Skeletal muscle tissue (tissue), 4 donors: ENCODE measurements around the gene ZNF324B. TPM values are rescaled to one million over a fixed set of nuclear protein-coding genes. Genes with fewer than 3 reads are reported as not detected.
"Not testable (repeated sequence)": the region's sequence is repeated elsewhere in the genome, so short reads cannot be mapped to it uniquely, and the experiment has no call there.

Experiments used
- H3K27ac ChIP-seq: one replicate; pipeline ENCODE4 v1.7.0; 2013; ENCODE audit warnings: mild to moderate bottlenecking, low read depth, low read length, inconsistent platforms
- H3K27me3 ChIP-seq, 3 donors: one replicate each; pipeline ENCODE4 v1.7.0; 2013; ENCODE audit warnings: low read length in 3 of 3; ENCODE audit not compliant: control insufficient read depth in 3 of 3, insufficient read depth in 3 of 3
- H3K36me3 ChIP-seq, 3 donors: one replicate each; pipeline ENCODE4 v1.7.0; 2013; ENCODE audit warnings: low read length in 3 of 3; ENCODE audit not compliant: control insufficient read depth in 3 of 3, insufficient read depth in 3 of 3
- H3K4me1 ChIP-seq, 3 donors: one replicate each; pipeline ENCODE4 v1.7.0; 2013; ENCODE audit warnings: low read length in 3 of 3, mild to moderate bottlenecking in 3 of 3; ENCODE audit not compliant: control insufficient read depth in 3 of 3, insufficient read depth in 3 of 3
- H3K4me3 ChIP-seq, 3 donors: one replicate each; pipeline ENCODE4 v1.7.0; 2013; ENCODE audit warnings: low read length in 3 of 3
- H3K9ac ChIP-seq, 3 donors: one replicate each; pipeline ENCODE4 v1.7.0; 2013; ENCODE audit warnings: low read length in 3 of 3, mild to moderate bottlenecking in 3 of 3, moderate library complexity in 2 of 3, low read depth in 1 of 3
- H3K9me3 ChIP-seq, 3 donors: one replicate each; pipeline ENCODE4 v1.7.0; 2013; ENCODE audit warnings: low read length in 3 of 3; ENCODE audit not compliant: control insufficient read depth in 3 of 3
- total RNA-seq: library from RNA; depleted of rRNA; stranded (reverse); fragments of >200 nt; gene quantifications from one replicate; pipeline ENCODE4 v1.2.3, GENCODE V29; 2014
- donor health status: Osteomylitis.

Gene ZNF324B
- total RNA-seq, 1 donor from 2014 or later = 5.7 TPM

DNA sequence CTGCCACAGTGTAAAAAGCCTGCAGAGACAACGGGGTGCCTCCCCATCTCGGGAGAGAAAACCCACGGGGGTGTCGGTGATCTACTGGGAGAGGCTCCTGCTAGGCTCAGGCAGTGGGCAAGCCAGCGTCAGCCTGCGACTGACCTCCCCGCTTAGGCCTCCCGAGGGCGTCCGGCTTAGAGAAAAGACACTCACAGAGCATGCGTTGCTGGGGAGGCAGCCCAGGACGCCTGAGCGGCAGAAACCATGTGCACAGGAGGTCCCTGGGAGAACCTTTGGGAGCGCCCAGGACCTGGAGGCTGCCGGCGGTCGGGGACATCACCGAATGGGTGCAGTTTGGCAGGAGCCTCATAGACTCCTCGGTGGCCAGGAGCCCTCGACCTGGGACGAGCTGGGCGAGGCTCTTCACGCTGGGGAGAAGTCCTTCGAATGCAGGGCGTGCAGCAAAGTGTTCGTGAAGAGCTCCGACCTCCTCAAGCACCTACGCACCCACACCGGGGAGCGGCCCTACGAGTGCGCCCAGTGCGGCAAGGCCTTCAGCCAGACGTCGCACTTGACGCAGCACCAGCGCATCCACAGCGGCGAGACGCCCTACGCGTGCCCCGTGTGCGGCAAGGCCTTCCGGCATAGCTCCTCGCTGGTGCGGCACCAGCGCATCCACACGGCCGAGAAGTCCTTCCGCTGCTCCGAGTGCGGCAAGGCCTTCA is 19.6 kb downstream of the ZNF324B start:
- H3K27me3 ChIP-seq, H3K9ac ChIP-seq, H3K9me3 ChIP-seq, H3K27ac ChIP-seq, H3K4me3 ChIP-seq: not testable (repeated sequence)
- Histone ChIP-seq H3K36me3 (peaks cover 27 to 31% (median 30%) of the 10 kb centered on the region in 3 donors), H3K4me1 (peaks cover 19 to 30% (median 26%) of the 10 kb centered on the region in 3 donors)

DNA sequence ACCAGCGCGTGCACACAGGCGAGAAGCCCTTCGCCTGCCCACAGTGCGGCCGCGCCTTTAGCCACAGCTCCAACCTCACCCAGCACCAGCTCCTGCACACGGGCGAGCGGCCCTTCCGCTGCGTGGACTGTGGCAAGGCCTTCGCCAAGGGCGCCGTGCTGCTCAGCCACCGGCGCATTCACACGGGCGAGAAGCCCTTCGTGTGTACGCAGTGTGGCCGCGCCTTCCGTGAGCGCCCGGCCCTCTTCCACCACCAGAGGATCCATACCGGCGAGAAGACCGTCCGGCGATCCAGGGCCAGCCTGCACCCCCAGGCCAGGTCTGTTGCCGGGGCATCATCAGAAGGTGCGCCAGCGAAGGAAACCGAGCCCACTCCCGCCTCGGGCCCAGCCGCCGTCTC is 20.3 kb downstream of the ZNF324B start:
- H3K27ac ChIP-seq = no peak overlapping the region
- peaks cover 27 to 31% (median 30%) of the 10 kb centered on the region in 3 donors for H3K36me3 ChIP-seq

GRCh38 chr19:58473775-58474174 is 22.4 kb downstream of the ZNF324B start:
- Histone ChIP-seq H3K4me1 (peaks cover 18 to 37% (median 19%) of the 10 kb centered on the region in 3 donors), H3K27me3 (no peaks in the 10 kb centered on the region), H3K27ac (no peak overlapping the region), H3K9me3 (no peaks in the 10 kb centered on the region), H3K9ac (no peak overlapping the region), H3K36me3 (peaks cover 27 to 37% (median 36%) of the 10 kb centered on the region in 3 donors), H3K4me3 (no peak overlapping the region)

More for the DNA sequence above, 20.3 kb downstream of the ZNF324B start:
- Histone ChIP-seq H3K27me3 (no peaks in the 10 kb centered on the region), H3K4me3 (no peak overlapping the region), H3K9me3 (no peaks in the 10 kb centered on the region), H3K9ac (no peak overlapping the region), H3K4me1 (peaks cover 19 to 33% (median 27%) of the 10 kb centered on the region in 3 donors)

DNA sequence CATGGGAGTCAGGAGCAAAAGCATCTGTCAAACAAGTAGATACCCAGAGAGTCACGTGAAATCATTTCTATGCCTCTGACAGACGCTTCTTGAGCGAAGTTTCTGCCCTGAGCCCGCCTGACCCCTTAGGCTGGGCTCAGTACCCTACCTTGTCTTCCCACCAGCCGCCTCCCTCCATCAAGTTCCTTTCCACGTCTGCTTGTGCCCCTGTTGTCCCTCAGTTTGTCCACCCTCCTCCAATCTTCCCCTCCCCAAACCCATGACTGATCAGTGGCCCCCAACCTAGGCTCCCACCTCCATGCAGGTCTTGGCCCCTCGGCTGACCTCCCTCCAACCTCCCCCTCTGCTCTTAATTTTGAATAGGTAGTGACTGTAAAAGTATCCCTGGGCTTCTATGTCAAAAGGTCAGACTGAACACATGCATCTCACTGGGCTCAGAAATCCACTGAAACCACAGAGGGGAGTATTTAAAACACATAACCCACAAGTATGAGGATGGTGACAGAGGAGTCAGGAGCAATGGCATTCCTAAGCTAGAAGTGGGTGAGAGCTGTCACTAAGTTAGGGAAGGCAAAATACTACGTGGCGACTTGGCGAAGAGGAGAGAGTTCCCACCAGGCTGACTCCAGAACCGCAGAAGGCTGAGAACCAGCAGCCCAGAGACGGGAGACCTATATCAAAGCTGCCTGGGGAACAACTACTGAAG is 23.0 kb downstream of the ZNF324B start:
- no peaks in the 10 kb centered on the region for H3K9me3 ChIP-seq
- peaks cover 29 to 38% (median 35%) of the 10 kb centered on the region in 3 donors for H3K36me3 ChIP-seq
- no peaks in the 10 kb centered on the region for H3K27me3 ChIP-seq
- H3K9ac ChIP-seq = peak overlapping the region in 1 of 3 donors; percentile 89
- H3K27ac ChIP-seq = peak overlapping the region; percentile 88
- peaks cover 18 to 37% (median 19%) of the 10 kb centered on the region in 3 donors for H3K4me1 ChIP-seq
- H3K4me3 ChIP-seq = no peak overlapping the region

DNA sequence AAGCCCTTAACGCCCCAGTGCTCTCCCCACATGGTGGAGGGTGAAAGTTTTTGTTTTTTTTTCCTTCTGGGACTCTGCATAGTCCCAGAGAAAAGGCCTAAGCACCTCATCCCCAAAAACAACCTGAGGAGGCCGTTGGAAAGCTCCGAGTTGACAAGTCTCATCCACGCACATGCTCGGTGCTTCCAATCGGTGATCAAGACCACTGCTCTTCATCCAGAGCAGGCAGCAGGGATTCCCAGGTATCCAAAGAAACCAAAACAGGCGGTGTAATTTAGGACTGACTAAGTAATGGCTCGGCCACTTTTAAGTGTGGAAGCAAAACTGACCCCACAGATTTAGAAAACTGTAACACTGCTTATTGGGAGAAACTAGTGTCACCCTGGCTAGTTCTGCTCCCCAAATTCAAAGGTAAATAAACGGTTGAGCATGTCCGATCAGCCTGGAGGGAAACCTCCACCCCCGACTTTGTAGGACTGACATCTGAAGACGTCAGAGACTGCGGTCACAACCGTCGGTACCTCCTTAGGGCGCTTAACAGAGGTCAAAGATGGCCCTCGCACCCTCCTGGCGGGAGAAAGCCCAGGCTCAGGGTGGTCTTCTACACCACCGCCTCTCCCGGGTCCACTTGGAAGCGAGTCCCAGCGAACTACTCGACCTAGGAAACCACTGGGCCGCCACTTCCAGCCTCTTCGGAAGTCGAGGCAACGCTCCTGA is 23.7 kb downstream of the ZNF324B start:
- peak overlapping the region; percentile 84 to 89 (median 85) for H3K9ac ChIP-seq
- no peaks in the 10 kb centered on the region for H3K27me3 ChIP-seq
- peak overlapping the region; percentile 88 for H3K27ac ChIP-seq
- peak overlapping the region; percentile 86 to 92 (median 91) for H3K4me3 ChIP-seq
- peaks cover 18 to 37% (median 19%) of the 10 kb centered on the region in 3 donors for H3K4me1 ChIP-seq
- H3K36me3 ChIP-seq = peaks cover 26 to 32% (median 29%) of the 10 kb centered on the region in 3 donors
- no peaks in the 10 kb centered on the region for H3K9me3 ChIP-seq

DNA sequence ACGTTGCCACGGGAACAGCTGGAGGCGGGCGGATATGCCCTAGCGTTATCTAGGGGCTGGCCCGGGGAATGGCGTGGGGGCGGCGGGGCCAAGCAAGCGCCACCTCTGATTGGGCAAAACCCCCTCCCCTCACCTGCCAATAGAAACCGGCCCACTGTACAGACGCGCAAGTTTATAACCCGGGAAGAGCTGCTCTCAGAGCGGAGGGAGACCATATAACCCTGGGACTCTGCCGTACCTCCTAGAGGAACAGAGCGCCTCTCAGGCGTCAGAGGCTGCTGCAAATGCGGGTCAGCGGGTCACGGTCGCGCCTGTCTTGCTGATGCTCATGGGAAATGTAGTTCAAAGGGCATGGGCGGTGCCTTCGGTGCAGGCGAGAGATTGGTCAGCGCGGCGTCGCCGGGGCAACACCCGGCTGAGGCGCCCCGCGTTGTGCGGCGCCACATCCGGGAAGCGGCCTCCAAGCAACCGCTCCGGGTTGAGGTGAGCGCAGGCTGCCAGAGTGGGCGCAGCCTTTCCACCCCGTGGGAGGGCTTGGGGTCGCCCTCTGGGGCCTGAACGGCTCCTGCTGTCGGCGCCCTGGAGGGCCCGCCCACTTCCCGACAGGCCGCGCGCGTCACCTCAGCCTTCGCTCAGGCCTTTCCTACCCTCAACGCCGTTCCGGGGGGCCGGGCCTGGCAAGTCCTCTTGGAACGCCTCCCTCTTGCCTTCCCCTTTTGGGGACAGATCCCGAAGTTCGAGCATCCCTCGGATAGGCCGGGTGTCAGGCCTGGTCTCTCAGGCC is 24.5 kb downstream of the ZNF324B start, which contains the start of gene ZNF446:
Gene ZNF446, plus strand, starts transcription at position 639 of the 784 bp plus-strand sequence. CDS start 867 bp downstream, outside the sequence.
- H3K9ac ChIP-seq = peak within 1 kb of the TSS; percentile 84 to 89 (median 85)
- no peaks in the 10 kb centered on the region for H3K9me3 ChIP-seq
- peak within 1 kb of the TSS; percentile 88 for H3K27ac ChIP-seq
- H3K4me3 ChIP-seq = peak within 1 kb of the TSS; percentile 86 to 92 (median 91)
- H3K36me3 ChIP-seq = peaks cover 25 to 36% (median 34%) of the 10 kb centered on the region in 3 donors
- no peaks in the 10 kb centered on the region for H3K27me3 ChIP-seq
- peaks cover 18 to 37% (median 19%) of the 10 kb centered on the region in 3 donors for H3K4me1 ChIP-seq

DNA sequence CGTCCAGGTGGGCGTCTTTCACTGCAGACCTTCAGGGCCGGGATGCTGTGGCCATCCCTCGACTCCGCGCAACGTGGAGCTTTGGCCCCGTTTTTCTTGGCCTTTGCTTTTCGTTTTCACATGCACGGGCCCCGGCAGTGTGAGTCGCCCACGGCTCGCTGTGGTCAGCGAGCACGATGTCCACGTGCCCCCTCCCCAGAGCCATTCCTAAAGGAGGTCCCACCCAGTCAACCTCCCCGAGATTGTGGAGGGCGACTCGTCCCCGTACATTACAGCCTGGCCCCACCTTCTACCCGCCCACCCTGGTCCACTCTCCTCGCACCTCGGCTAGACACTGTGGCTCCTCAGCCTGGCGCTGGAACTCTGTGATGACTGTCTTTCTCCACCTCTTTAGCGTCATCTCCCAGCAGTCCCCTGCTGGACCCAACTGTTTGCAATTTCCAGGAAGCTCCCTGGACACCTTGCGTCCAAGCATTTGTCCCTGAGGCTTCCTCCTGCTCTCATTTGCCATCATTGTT is 25.1 kb downstream of the ZNF324B start:
- Histone ChIP-seq H3K9me3 (no peaks in the 10 kb centered on the region), H3K36me3 (peaks cover 29 to 37% (median 36%) of the 10 kb centered on the region in 3 donors), H3K4me1 (peaks cover 18 to 37% (median 19%) of the 10 kb centered on the region in 3 donors), H3K27ac (peak overlapping the region; percentile 88), H3K9ac (peak overlapping the region; percentile 84 to 89 (median 85)), H3K4me3 (peak overlapping the region; percentile 86 to 92 (median 91)), H3K27me3 (no peaks in the 10 kb centered on the region)

GRCh38 chr19:58477130-58477529 is 25.7 kb downstream of the ZNF324B start:
- Histone ChIP-seq H3K27me3 (no peaks in the 10 kb centered on the region), H3K4me1 (peaks cover 18 to 37% (median 19%) of the 10 kb centered on the region in 3 donors), H3K4me3 (peak overlapping the region; percentile 86 to 92 (median 91)), H3K27ac (peak overlapping the region; percentile 88), H3K36me3 (peaks cover 26 to 32% (median 31%) of the 10 kb centered on the region in 3 donors), H3K9ac (peak overlapping the region; percentile 61 to 89 (median 85)), H3K9me3 (no peaks in the 10 kb centered on the region)

DNA sequence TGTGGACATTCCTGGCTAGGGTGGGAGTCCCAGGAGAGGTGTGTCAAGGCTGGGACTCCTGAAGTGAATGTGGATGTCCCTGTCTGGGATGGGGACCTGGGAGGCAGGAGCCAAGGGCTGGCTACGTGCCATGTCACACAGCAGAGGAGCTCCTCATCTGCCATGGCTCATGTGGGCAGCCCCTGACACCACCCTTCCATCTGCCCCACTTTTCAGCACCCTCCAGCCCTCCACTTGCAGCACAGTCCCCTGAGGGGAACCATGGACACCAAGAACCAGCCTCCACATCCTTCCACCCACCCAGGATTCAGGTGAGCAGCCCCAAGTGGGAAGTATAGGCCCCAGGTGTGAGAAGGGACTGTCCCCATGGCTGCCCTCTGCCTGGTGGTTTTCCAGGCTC is 26.4 kb downstream of the ZNF324B start:
- H3K4me1 ChIP-seq = peaks cover 18 to 37% (median 19%) of the 10 kb centered on the region in 3 donors
- peaks cover 19 to 25% (median 24%) of the 10 kb centered on the region in 3 donors for H3K36me3 ChIP-seq
- no peak overlapping the region for H3K27ac ChIP-seq
- no peak overlapping the region for H3K4me3 ChIP-seq
- H3K27me3 ChIP-seq = no peaks in the 10 kb centered on the region
- no peak overlapping the region for H3K9ac ChIP-seq
- H3K9me3 ChIP-seq = no peaks in the 10 kb centered on the region
